NCI-H526 treated with DMSO at 0.1 percent for 48 hours (cell line): ENCODE measurements around the gene DZANK1.
"Not testable (repeated sequence)": the region's sequence is repeated elsewhere in the genome, so short reads cannot be mapped to it uniquely, and the experiment has no call there.

Source experiments
- DNase-seq: peaks from one replicate; lab custom pipeline; 2025; lab: John Stamatoyannopoulos, UW

The DZANK1 gene

GRCh38 chr20:18377896-18378481 is 88.8 kb downstream of the DZANK1 start:
- no peak for DNase-seq

- not testable (repeated sequence) for DNase-seq
These were observed 91.3 kb downstream of the DZANK1 start for GRCh38 chr20:18375551-18375950.

GRCh38 chr20:18372296-18372695 is 94.5 kb downstream of the DZANK1 start:
- no peak for DNase-seq

GRCh38 chr20:18364768-18365167 is 102.1 kb downstream of the DZANK1 start:
- DNase-seq, result no peak

- DNase-seq, result no peak
These were observed 103.1 kb downstream of the DZANK1 start for GRCh38 chr20:18363708-18364107.

GRCh38 chr20:18362916-18363315 is 103.9 kb downstream of the DZANK1 start:
- DNase-seq, result no peak

- DNase-seq, result no peak
These were observed 105.2 kb downstream of the DZANK1 start for GRCh38 chr20:18361678-18362077.

- no peak for DNase-seq
These were observed 106.2 kb downstream of the DZANK1 start for GRCh38 chr20:18360635-18361034.

- no peak for DNase-seq
These were observed 107.0 kb downstream of the DZANK1 start for GRCh38 chr20:18359854-18360253.

GRCh38 chr20:18349749-18350148 is 117.1 kb downstream of the DZANK1 start:
- not testable (repeated sequence) for DNase-seq
